ENCODE results near the gene BOLA3. TPM values are rescaled to one million over a fixed set of nuclear protein-coding genes. Genes with fewer than 3 reads are reported as not detected.

BOLA3 gene
- total and polyA plus RNA-seq, 2 donors (not counting 3 experiments of a cell fraction or from before 2014, with no cell fraction given), result 28.7 to 42.4 TPM

- DNase-seq (ENCODE audit: low read depth, low spot score) (no peak), FAIRE-seq (no peak)
- no TSS peak for BruUV-seq (replicated peaks)
- dilution Hi-C loops (cut with MboI; ENCODE audit: extremely low pct_ligation_motif_present, low sequenced_read_pairs), result no loop called here
- no peaks in the 10 kb centered on the region for H3K79me2 ChIP-seq (ENCODE audit: control insufficient read depth, insufficient read depth, low read length)
- TF ChIP-seq GATA2 (IDR thresholded peaks at IDR 0.05; ENCODE audit: insufficient read depth, insufficient read length, low read depth, low read length), result no peak
- TF ChIP-seq MAX (IDR thresholded peaks at IDR 0.05; ENCODE audit: insufficient read depth, insufficient read length), result no peak
- TF ChIP-seq JUN (IDR thresholded peaks at IDR 0.05; ENCODE audit: borderline replicate concordance, insufficient read depth, insufficient read length, low read depth), result no peak
- no peak for TF ChIP-seq POLR2A (IDR thresholded peaks at IDR 0.05; ENCODE audit: low read depth, low read length)
- no peak for TF ChIP-seq POLR2AphosphoS5 (IDR thresholded peaks at IDR 0.05; ENCODE audit: insufficient read depth, low read depth, low read length)
- no peak for TF ChIP-seq FOS (IDR thresholded peaks at IDR 0.05; ENCODE audit: borderline replicate concordance, insufficient read depth, low read length)
- TF ChIP-seq, protein P1, sequence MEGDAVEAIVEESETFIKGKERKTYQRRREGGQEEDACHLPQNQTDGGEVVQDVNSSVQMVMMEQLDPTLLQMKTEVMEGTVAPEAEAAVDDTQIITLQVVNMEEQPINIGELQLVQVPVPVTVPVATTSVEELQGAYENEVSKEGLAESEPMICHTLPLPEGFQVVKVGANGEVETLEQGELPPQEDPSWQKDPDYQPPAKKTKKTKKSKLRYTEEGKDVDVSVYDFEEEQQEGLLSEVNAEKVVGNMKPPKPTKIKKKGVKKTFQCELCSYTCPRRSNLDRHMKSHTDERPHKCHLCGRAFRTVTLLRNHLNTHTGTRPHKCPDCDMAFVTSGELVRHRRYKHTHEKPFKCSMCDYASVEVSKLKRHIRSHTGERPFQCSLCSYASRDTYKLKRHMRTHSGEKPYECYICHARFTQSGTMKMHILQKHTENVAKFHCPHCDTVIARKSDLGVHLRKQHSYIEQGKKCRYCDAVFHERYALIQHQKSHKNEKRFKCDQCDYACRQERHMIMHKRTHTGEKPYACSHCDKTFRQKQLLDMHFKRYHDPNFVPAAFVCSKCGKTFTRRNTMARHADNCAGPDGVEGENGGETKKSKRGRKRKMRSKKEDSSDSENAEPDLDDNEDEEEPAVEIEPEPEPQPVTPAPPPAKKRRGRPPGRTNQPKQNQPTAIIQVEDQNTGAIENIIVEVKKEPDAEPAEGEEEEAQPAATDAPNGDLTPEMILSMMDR (IDR thresholded peaks at IDR 0.05; ENCODE audit: extremely low read depth in 1 of 2, insufficient read depth in 1 of 2, low read depth in 1 of 2, low read length in 2 of 2), result no peak
- TF ChIP-seq MYC (IDR thresholded peaks at IDR 0.05; ENCODE audit: low read depth, low read length), result no peak
- TF ChIP-seq EZH2 (IDR thresholded peaks at IDR 0.05; ENCODE audit: borderline replicate concordance, low read depth, low read length, severe bottlenecking), result no peak
- peaks cover 0 to 5% of the 10 kb centered on the region in 2 experiments for H3K36me3 ChIP-seq (ENCODE audit: control insufficient read depth in 2 of 2, extremely low read depth in 1 of 2, insufficient read depth in 2 of 2, low read length in 2 of 2)
- H3K4me2 ChIP-seq (ENCODE audit: insufficient read depth, low read length), result no peak overlapping the region
- CTCF ChIA-PET, result interaction anchor here (1.1 kb wide), 1 partner anchor 280 kb away, joined by 4 read pairs; no protein-coding TSS in a partner anchor
- no peak overlapping the region for H3K27ac ChIP-seq (ENCODE audit: insufficient read depth, low read depth, low read length)
- H3K4me1 ChIP-seq (ENCODE audit: control insufficient read depth, extremely low read depth, insufficient read depth, low read length), result no peaks in the 10 kb centered on the region
- no peaks in the 10 kb centered on the region for H3K27me3 ChIP-seq (ENCODE audit: control insufficient read depth in 2 of 2, insufficient read depth in 2 of 2, low read length in 2 of 2)
- no peak overlapping the region for H3K4me3 ChIP-seq (replicated peaks in 1 of 3; ENCODE audit: insufficient read depth in 1 of 3, low read depth in 1 of 3, low read length in 3 of 3)
- intact Hi-C loops (cut with micrococcal nuclease), result loop anchor here (5.0 kb wide), 1 partner anchor 105 kb away; no protein-coding TSS in a partner anchor
- POLR2A ChIA-PET, result no interaction called here
- H4K20me1 ChIP-seq (replicated peaks; ENCODE audit: control insufficient read depth, extremely low read depth, insufficient read depth, low read length), result no peaks in the 10 kb centered on the region
- H3K9me1 ChIP-seq (replicated peaks; ENCODE audit: control insufficient read depth, extremely low read depth, insufficient read depth, low read length), result no peaks in the 10 kb centered on the region
- H3K9me3 ChIP-seq (replicated peaks; ENCODE audit: control insufficient read depth, insufficient read depth, low read length), result no peaks in the 10 kb centered on the region
- no peak overlapping the region for H3K9ac ChIP-seq (replicated peaks; ENCODE audit: extremely low read depth, insufficient read depth, low read length)
- H2AFZ ChIP-seq (ENCODE audit: low read depth, low read length), result no peak overlapping the region
Measured at GRCh38 chr2:74107071-74107470, 40.6 kb downstream of the BOLA3 start.
